ENCODE results near the gene FOXB1.

The FOXB1 gene

GRCh38 chr15:60021589-60022378 is 17.7 kb downstream of the FOXB1 start:
- DNase-seq = no peak

- DNase-seq = no peak
Measured at GRCh38 chr15:60022379-60022741, 18.2 kb downstream of the FOXB1 start.

- DNase-seq = no peak
Measured at GRCh38 chr15:60026555-60026954, 22.4 kb downstream of the FOXB1 start.

- no peak for DNase-seq
Measured at GRCh38 chr15:60035344-60035743, 31.2 kb downstream of the FOXB1 start.

GRCh38 chr15:60039316-60039715 is 35.2 kb downstream of the FOXB1 start:
- no peak for DNase-seq

GRCh38 chr15:60043744-60044435 is 39.8 kb downstream of the FOXB1 start:
- DNase-seq = no peak

- DNase-seq = no peak
Measured at GRCh38 chr15:60044636-60045270, 40.6 kb downstream of the FOXB1 start.

- no peak for DNase-seq
Measured at GRCh38 chr15:60047701-60048100, 43.6 kb downstream of the FOXB1 start.

- no peak for DNase-seq
Measured at GRCh38 chr15:60049948-60050347, 45.8 kb downstream of the FOXB1 start.

- DNase-seq = no peak
Measured at GRCh38 chr15:60052796-60053195, 48.7 kb downstream of the FOXB1 start.

GRCh38 chr15:60054472-60054871 is 50.4 kb downstream of the FOXB1 start:
- DNase-seq = no peak

Measured in stimulated activated CD4-positive, alpha-beta T cell treated with anti-CD3 and anti-CD28 coated beads, Interleukin-4, amount 100 ng/mL, for 4 hours (primary cell).